Stomach (tissue), 4 donors: ENCODE measurements around the gene GPNMB.

Source experiments
- EP300 ChIP-seq: sonication (generic); formaldehyde crosslinking; IDR thresholded peaks from one replicate; pipeline ENCODE4 v1.6.1; 2017; ENCODE audit warnings: antibody characterized with exemption
- POLR2A ChIP-seq, 4 donors: fragments of 450-650 bp; IDR thresholded peaks; one replicate each; pipeline ENCODE4 v1.6.1; 2016; ENCODE audit warnings: antibody characterized with exemption in 4 of 4, control low read depth in 2 of 4, mild to moderate bottlenecking in 1 of 4, moderate library complexity in 1 of 4
- POLR2AphosphoS5 ChIP-seq, 3 donors: sonication (generic); formaldehyde crosslinking; IDR thresholded peaks; one replicate each; pipeline ENCODE4 v1.6.1; 2016; ENCODE audit warnings: antibody characterized with exemption in 3 of 3
- TF ChIP-seq, protein P1 (sequence below), 7 experiments: fragments of 450-650 bp in 4 of 7; fragments of 200-600 bp in 3 of 7; sonication (generic) in 3 of 7; IDR thresholded peaks; one replicate each; pipeline ENCODE4 v1.5.1; 2016 to 2019; ENCODE audit warnings: antibody characterized with exemption in 7 of 7, control low read depth in 2 of 7, mild to moderate bottlenecking in 1 of 7

DNA sequence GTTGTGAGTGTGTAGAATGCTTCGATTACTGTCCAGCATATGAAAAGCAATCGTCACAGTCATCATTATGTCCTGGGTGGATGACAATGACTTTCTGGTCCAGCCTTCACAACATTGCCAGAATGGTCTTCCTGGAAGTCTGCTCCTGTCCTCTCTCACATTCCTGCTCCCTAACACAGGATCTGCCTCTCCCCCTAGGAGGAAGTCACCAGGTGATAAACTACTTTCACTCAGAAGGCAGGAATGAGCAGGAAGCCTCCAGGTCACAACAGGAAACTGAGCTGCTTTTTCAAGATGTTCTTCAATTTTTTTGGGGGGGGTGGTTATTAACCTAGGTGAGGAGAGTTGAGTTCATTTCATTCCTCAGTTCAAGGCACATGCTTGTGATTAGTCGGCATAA, 13.6 kb upstream of the GPNMB start:
- TF ChIP-seq, protein P1, sequence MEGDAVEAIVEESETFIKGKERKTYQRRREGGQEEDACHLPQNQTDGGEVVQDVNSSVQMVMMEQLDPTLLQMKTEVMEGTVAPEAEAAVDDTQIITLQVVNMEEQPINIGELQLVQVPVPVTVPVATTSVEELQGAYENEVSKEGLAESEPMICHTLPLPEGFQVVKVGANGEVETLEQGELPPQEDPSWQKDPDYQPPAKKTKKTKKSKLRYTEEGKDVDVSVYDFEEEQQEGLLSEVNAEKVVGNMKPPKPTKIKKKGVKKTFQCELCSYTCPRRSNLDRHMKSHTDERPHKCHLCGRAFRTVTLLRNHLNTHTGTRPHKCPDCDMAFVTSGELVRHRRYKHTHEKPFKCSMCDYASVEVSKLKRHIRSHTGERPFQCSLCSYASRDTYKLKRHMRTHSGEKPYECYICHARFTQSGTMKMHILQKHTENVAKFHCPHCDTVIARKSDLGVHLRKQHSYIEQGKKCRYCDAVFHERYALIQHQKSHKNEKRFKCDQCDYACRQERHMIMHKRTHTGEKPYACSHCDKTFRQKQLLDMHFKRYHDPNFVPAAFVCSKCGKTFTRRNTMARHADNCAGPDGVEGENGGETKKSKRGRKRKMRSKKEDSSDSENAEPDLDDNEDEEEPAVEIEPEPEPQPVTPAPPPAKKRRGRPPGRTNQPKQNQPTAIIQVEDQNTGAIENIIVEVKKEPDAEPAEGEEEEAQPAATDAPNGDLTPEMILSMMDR (IDR thresholded peaks at IDR 0.05): no peak
- TF ChIP-seq POLR2A (IDR thresholded peaks at IDR 0.05) (no peak), POLR2AphosphoS5 (IDR thresholded peaks at IDR 0.05) (no peak), EP300 (no peak)
